Hepatocyte (in vitro differentiated cells): Measurements from ENCODE around the gene PLEK2. TPM values are rescaled to one million over a fixed set of nuclear protein-coding genes. Genes with fewer than 3 reads are reported as not detected.

Experiments
- DNase-seq: peaks from one replicate; pipeline ENCODE4 v3.0.0-alpha.2; 2016; ENCODE audit warnings: low spot score
- H2AFZ ChIP-seq: fragments of 200-600 bp; sonication (generic); 2 replicates; pipeline ENCODE4 v1.6.0; 2016; ENCODE audit warnings: antibody characterized with exemption, mild to moderate bottlenecking
- H3K27ac ChIP-seq: fragments of 200-600 bp; sonication (generic); 2 replicates; pipeline ENCODE4 v1.5.1; 2016; ENCODE audit warnings: mild to moderate bottlenecking
- H3K27me3 ChIP-seq: fragments of 200-600 bp; sonication (generic); 2 replicates; pipeline ENCODE4 v1.6.1; 2016
- H3K36me3 ChIP-seq: fragments of 200-600 bp; sonication (generic); replicated peaks from 2 replicates; pipeline ENCODE4 v1.5.1; 2016; ENCODE audit warnings: low read depth; ENCODE audit not compliant: insufficient read depth
- H3K4me1 ChIP-seq: fragments of 200-600 bp; sonication (generic); 2 replicates; pipeline ENCODE4 v1.5.1; 2016; ENCODE audit warnings: mild to moderate bottlenecking, moderate library complexity; ENCODE audit not compliant: insufficient read depth
- H3K4me2 ChIP-seq: fragments of 200-600 bp; sonication (generic); 2 replicates; pipeline ENCODE4 v1.6.0; 2016
- H3K4me3 ChIP-seq: fragments of 200-600 bp; sonication (generic); 2 replicates; pipeline ENCODE4 v1.5.1; 2016; ENCODE audit warnings: mild to moderate bottlenecking
- H3K79me2 ChIP-seq: fragments of 200-600 bp; sonication (generic); 2 replicates; pipeline ENCODE4 v1.6.0; 2017; ENCODE audit warnings: mild to moderate bottlenecking
- H3K9me2 ChIP-seq: fragments of 200-600 bp; sonication (generic); replicated peaks from 2 replicates; pipeline ENCODE4 v1.6.0; 2017; ENCODE audit warnings: mild to moderate bottlenecking; ENCODE audit not compliant: insufficient read depth
- H3K9me3 ChIP-seq: fragments of 200-600 bp; sonication (generic); 2 replicates; pipeline ENCODE4 v1.5.1; 2016; ENCODE audit warnings: low read depth, mild to moderate bottlenecking
- H4K20me1 ChIP-seq: fragments of 200-600 bp; sonication (generic); 2 replicates; pipeline ENCODE4 v1.6.0; 2016; ENCODE audit warnings: mild to moderate bottlenecking; ENCODE audit not compliant: insufficient read depth, poor library complexity, severe bottlenecking
- EZH2 ChIP-seq: fragments of 200-600 bp; sonication (generic); IDR thresholded peaks from 2 replicates; pipeline ENCODE4 v1.6.1; 2016; ENCODE audit warnings: antibody characterized with exemption, mild to moderate bottlenecking, borderline replicate concordance
- EZH2phosphoT487 ChIP-seq: fragments of 200-600 bp; sonication (generic); IDR thresholded peaks from one replicate; pipeline ENCODE4 v1.6.1; 2018; ENCODE audit warnings: antibody characterized with exemption, mild to moderate bottlenecking, low read depth, moderate library complexity; ENCODE audit not compliant: unreplicated experiment, severe bottlenecking
- WGBS: methylation state at CpG from one replicate; pipeline ENCODE4 v1.1.6; 2016; ENCODE audit warnings: low lambda C conversion rate; ENCODE audit errors: missing lambda C conversion rate; 5-methylcytosine and 5-hydroxymethylcytosine counted together
- polyA plus RNA-seq: library from polyadenylated mRNA; unstranded; fragments of >200 nt; fragmentation: Nextera tagmentation; extraction: Ambion mirVana; gene quantifications from 2 replicates; pipeline ENCODE4 v1.2.1, GENCODE V29; 2016
- total RNA-seq: library from RNA; depleted of rRNA; stranded (reverse); fragments of >200 nt; gene quantifications from 2 replicates; pipeline ENCODE4 v1.2.3, GENCODE V29; 2014
- TF ChIP-seq, protein P1 (sequence below): fragments of 200-600 bp; sonication (generic); IDR thresholded peaks from 2 replicates; pipeline ENCODE4 v1.5.1; 2016; ENCODE audit warnings: antibody characterized with exemption, mild to moderate bottlenecking; ENCODE audit not compliant: poor library complexity

The PLEK2 gene
- total and polyA plus RNA-seq, 2 experiments from 2014 or later = 4.8 to 14.6 TPM

- H3K4me3 ChIP-seq = no peak overlapping the region
- H3K36me3 ChIP-seq = no peaks in the 10 kb centered on the region
- no peaks in the 10 kb centered on the region for H3K9me2 ChIP-seq
- no peaks in the 10 kb centered on the region for H3K27me3 ChIP-seq
- TF ChIP-seq EZH2phosphoT487 (no peak), EZH2 (no peak)
- TF ChIP-seq, protein P1, sequence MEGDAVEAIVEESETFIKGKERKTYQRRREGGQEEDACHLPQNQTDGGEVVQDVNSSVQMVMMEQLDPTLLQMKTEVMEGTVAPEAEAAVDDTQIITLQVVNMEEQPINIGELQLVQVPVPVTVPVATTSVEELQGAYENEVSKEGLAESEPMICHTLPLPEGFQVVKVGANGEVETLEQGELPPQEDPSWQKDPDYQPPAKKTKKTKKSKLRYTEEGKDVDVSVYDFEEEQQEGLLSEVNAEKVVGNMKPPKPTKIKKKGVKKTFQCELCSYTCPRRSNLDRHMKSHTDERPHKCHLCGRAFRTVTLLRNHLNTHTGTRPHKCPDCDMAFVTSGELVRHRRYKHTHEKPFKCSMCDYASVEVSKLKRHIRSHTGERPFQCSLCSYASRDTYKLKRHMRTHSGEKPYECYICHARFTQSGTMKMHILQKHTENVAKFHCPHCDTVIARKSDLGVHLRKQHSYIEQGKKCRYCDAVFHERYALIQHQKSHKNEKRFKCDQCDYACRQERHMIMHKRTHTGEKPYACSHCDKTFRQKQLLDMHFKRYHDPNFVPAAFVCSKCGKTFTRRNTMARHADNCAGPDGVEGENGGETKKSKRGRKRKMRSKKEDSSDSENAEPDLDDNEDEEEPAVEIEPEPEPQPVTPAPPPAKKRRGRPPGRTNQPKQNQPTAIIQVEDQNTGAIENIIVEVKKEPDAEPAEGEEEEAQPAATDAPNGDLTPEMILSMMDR = no peak
- H3K27ac ChIP-seq = no peak overlapping the region
- H4K20me1 ChIP-seq = no peaks in the 10 kb centered on the region
- H2AFZ ChIP-seq = no peak overlapping the region
- H3K4me2 ChIP-seq = no peak overlapping the region
- peaks cover 16% of the 10 kb centered on the region for H3K79me2 ChIP-seq
- DNase-seq = no peak
- WGBS = 90% methylated on average over 1 of the region's 1 CpG
- H3K4me1 ChIP-seq = no peaks in the 10 kb centered on the region
- H3K9me3 ChIP-seq = no peaks in the 10 kb centered on the region
Measured at GRCh38 chr14:67372833-67373232, 39.1 kb downstream of the PLEK2 start.

- no peak for TF ChIP-seq EZH2
- TF ChIP-seq EZH2phosphoT487 = no peak
- TF ChIP-seq, protein P1 = no peak
- Histone ChIP-seq H3K79me2 (peaks cover 26% of the 10 kb centered on the region), H3K9me2 (no peaks in the 10 kb centered on the region)
Measured at GRCh38 chr14:67371247-67372148, 40.5 kb downstream of the PLEK2 start.

GRCh38 chr14:67370830-67371229, 41.1 kb downstream of the PLEK2 start:
- Histone ChIP-seq H3K36me3 (no peaks in the 10 kb centered on the region), H2AFZ (no peak overlapping the region), H3K4me1 (no peaks in the 10 kb centered on the region), H3K4me3 (no peak overlapping the region), H3K27me3 (no peaks in the 10 kb centered on the region), H4K20me1 (no peaks in the 10 kb centered on the region), H3K27ac (no peak overlapping the region), H3K4me2 (no peak overlapping the region), H3K79me2 (peaks cover 31% of the 10 kb centered on the region), H3K9me3 (no peaks in the 10 kb centered on the region), H3K9me2 (no peaks in the 10 kb centered on the region)
- WGBS = 97% methylated on average over 5 of the region's 5 CpGs
- no peak for TF ChIP-seq EZH2phosphoT487
- TF ChIP-seq EZH2 = no peak
- TF ChIP-seq, protein P1 = no peak
- DNase-seq = no peak

More at GRCh38 chr14:67371247-67372148, 40.5 kb downstream of the PLEK2 start:
- H3K4me3 ChIP-seq = no peak overlapping the region
- H3K27me3 ChIP-seq = no peaks in the 10 kb centered on the region
- 92% methylated on average over 4 of the region's 4 CpGs for WGBS
- no peak overlapping the region for H2AFZ ChIP-seq
- no peak overlapping the region for H3K27ac ChIP-seq
- DNase-seq = no peak
- no peaks in the 10 kb centered on the region for H3K4me1 ChIP-seq
- H3K9me3 ChIP-seq = no peaks in the 10 kb centered on the region
- no peak overlapping the region for H3K4me2 ChIP-seq
- no peaks in the 10 kb centered on the region for H4K20me1 ChIP-seq
- H3K36me3 ChIP-seq = no peaks in the 10 kb centered on the region
